Osteoblast (primary cell): ENCODE measurements around the gene SNX10. TPM values are rescaled to one million over a fixed set of nuclear protein-coding genes. Genes with fewer than 3 reads are reported as not detected.

Experiments
- DNase-seq: peaks from one replicate; pipeline ENCODE4 v3.0.0; 2011; ENCODE audit warnings: low spot score, mixed read lengths; ENCODE audit not compliant: insufficient read length; ENCODE audit errors: missing footprints
- H2AFZ ChIP-seq: 2 replicates; pipeline ENCODE4 v1.6.0; 2011; ENCODE audit warnings: mild to moderate bottlenecking, low read length
- H3K27ac ChIP-seq: 2 replicates; pipeline ENCODE4 v1.5.1; 2011; ENCODE audit warnings: mild to moderate bottlenecking, low read depth, low read length, moderate library complexity
- H3K27me3 ChIP-seq: 2 replicates; pipeline ENCODE4 v1.6.0; 2012; ENCODE audit warnings: mild to moderate bottlenecking, control low read depth, inconsistent platforms, low read length, moderate library complexity; ENCODE audit not compliant: insufficient read depth
- H3K36me3 ChIP-seq: 2 replicates; pipeline ENCODE4 v1.5.1; 2011; ENCODE audit warnings: mild to moderate bottlenecking, low read length, control low read depth, moderate library complexity; ENCODE audit not compliant: insufficient read depth
- H3K4me1 ChIP-seq: 2 replicates; pipeline ENCODE4 v1.5.1; 2011; ENCODE audit warnings: mild to moderate bottlenecking, low read length, control low read depth, moderate library complexity; ENCODE audit not compliant: insufficient read depth
- H3K4me2 ChIP-seq: 2 replicates; pipeline ENCODE4 v1.6.0; 2011; ENCODE audit warnings: mild to moderate bottlenecking, low read length; ENCODE audit not compliant: insufficient read depth
- H3K4me3 ChIP-seq: fragments of 200-600 bp; sonication (generic); 3 replicates; pipeline ENCODE4 v1.5.1; 2012; ENCODE audit warnings: mild to moderate bottlenecking, low read length, inconsistent platforms; ENCODE audit not compliant: insufficient read depth
- H3K79me2 ChIP-seq: 2 replicates; pipeline ENCODE4 v1.6.0; 2012; ENCODE audit warnings: mild to moderate bottlenecking, low read length, control low read depth, inconsistent platforms; ENCODE audit not compliant: insufficient read depth
- H3K9me3 ChIP-seq: 2 replicates; pipeline ENCODE4 v1.5.1; 2011; ENCODE audit warnings: low read depth, low read length, control low read depth
- H4K20me1 ChIP-seq: 2 replicates; pipeline ENCODE4 v1.6.0; 2012; ENCODE audit warnings: mild to moderate bottlenecking, low read length, control low read depth; ENCODE audit not compliant: insufficient read depth
- total RNA-seq: library from RNA; depleted of rRNA; stranded (reverse); fragments of >200 nt; gene quantifications from 2 replicates; pipeline ENCODE4 v1.2.3, GENCODE V29; 2012
- TF ChIP-seq, protein P1 (sequence below): IDR thresholded peaks from 2 replicates; pipeline ENCODE4 v1.5.1; 2011; ENCODE audit warnings: mild to moderate bottlenecking, low read depth, low read length, moderate library complexity; ENCODE audit errors: extremely low read depth

The SNX10 gene
- total RNA-seq, 1 donor = 0.72 TPM

DNA sequence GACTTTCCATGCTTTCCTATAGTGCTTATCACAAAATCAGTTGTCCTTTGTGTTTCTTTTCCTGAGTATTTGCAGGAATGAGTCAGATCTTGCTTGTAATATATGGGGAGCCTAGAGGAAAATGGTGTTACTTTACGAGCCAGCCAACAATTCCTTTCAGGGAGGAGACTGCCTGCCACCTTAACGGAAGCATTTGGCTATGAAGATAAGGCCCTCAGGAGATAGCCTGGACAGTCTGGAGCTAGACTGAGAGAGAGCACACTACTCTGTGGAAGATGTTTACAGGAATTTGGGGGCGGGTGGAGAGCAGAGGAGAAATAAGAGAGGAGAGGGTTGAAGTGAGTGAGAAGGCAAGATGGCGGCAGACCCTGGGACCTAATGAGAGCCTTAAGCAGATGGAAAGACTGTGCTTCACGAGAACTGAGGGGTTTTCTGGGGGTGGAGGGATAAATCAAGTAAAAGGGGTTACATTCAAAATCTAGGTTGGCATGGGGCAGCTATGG, 126.3 kb downstream of the SNX10 start:
- Histone ChIP-seq H2AFZ (no peak overlapping the region), H3K4me3 (no peak overlapping the region), H3K9me3 (no peaks in the 10 kb centered on the region), H3K27me3 (no peaks in the 10 kb centered on the region), H3K36me3 (no peaks in the 10 kb centered on the region), H3K4me1 (no peaks in the 10 kb centered on the region), H3K27ac (no peak overlapping the region), H4K20me1 (no peaks in the 10 kb centered on the region), H3K79me2 (no peaks in the 10 kb centered on the region), H3K4me2 (no peak overlapping the region)
- DNase-seq = no peak
- TF ChIP-seq, protein P1, sequence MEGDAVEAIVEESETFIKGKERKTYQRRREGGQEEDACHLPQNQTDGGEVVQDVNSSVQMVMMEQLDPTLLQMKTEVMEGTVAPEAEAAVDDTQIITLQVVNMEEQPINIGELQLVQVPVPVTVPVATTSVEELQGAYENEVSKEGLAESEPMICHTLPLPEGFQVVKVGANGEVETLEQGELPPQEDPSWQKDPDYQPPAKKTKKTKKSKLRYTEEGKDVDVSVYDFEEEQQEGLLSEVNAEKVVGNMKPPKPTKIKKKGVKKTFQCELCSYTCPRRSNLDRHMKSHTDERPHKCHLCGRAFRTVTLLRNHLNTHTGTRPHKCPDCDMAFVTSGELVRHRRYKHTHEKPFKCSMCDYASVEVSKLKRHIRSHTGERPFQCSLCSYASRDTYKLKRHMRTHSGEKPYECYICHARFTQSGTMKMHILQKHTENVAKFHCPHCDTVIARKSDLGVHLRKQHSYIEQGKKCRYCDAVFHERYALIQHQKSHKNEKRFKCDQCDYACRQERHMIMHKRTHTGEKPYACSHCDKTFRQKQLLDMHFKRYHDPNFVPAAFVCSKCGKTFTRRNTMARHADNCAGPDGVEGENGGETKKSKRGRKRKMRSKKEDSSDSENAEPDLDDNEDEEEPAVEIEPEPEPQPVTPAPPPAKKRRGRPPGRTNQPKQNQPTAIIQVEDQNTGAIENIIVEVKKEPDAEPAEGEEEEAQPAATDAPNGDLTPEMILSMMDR = no peak

DNA sequence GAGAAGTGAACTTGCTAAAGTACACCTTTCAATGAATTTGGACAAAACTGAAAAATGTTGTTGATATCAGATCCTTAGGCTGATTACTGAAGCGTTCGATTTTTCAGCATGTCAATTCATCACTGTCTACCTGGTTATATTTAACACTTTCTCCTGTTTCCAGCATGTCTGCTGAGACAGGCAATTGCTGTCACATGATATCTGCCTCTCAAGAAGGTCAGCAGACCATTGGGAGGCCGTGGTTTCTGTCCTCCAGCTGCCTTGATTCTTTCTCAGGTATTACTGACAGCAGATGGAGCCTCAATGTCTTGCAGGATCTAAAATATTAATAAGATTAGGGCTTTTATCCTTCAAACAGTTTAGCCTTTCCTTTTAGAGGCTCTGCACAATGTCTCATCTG, 127.5 kb downstream of the SNX10 start:
- Histone ChIP-seq H3K4me2 (no peak overlapping the region), H3K79me2 (no peaks in the 10 kb centered on the region), H3K27ac (no peak overlapping the region), H4K20me1 (no peaks in the 10 kb centered on the region), H3K4me3 (no peak overlapping the region), H3K27me3 (no peaks in the 10 kb centered on the region), H3K4me1 (no peaks in the 10 kb centered on the region), H2AFZ (no peak overlapping the region), H3K9me3 (no peaks in the 10 kb centered on the region), H3K36me3 (no peaks in the 10 kb centered on the region)
- TF ChIP-seq, protein P1 = no peak
- no peak for DNase-seq

DNA sequence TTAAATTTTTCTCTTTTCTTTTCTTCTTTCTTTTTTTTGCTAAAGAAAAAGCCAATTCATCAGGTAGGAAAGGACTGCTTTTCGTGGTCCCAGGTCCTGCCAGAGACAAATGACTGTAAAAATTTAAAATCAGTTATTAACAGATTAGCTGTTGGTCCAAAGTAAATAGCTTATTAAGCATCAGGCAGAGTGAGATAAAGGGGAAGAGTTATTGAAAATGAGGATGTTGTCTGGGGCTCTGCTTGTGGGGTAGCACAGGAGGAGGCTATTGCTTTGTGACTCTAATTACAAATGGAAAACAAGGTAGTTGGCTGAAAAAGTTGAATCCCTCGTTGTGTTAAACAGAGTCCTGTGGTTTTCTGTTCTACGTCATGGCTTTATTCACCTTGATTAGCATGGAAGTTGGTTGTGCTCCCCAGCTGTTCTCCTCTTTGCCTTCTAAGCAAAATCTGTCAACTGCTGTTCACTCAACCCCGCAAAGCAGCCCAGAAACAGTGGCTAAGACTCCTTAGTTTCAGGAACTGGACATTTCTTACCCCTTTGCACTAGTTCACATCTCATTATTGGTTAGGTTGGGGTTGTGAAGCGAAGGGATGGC, 128.9 kb downstream of the SNX10 start:
- Histone ChIP-seq H3K79me2 (no peaks in the 10 kb centered on the region), H3K4me2 (no peak overlapping the region), H3K27ac (no peak overlapping the region), H3K36me3 (no peaks in the 10 kb centered on the region), H3K27me3 (no peaks in the 10 kb centered on the region), H3K4me1 (no peaks in the 10 kb centered on the region), H4K20me1 (no peaks in the 10 kb centered on the region), H3K9me3 (no peaks in the 10 kb centered on the region), H3K4me3 (no peak overlapping the region), H2AFZ (no peak overlapping the region)
- DNase-seq = peak; percentile 32
- TF ChIP-seq, protein P1 = no peak

DNA sequence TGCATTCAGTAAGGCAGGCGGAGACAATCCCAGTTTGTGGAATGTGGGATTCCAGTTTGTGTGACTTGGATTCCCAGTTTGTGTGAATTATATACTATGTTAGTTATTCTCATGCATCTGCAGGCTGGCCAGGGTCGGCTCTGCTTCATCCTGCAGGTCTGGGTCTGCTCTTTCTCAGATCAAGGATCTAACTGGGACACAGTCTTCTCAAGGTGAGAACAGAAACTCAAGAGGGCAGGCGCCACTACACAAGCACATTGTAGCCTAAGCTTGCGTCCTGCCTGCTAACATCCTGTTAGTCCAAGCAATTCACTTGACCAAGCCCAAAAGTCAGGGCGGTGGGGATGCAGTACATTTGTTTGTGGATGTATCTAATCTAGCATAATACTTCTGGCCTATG, 131.1 kb downstream of the SNX10 start:
- H3K4me3 ChIP-seq = no peak overlapping the region
- H3K9me3 ChIP-seq = no peaks in the 10 kb centered on the region
- H3K27me3 ChIP-seq = no peaks in the 10 kb centered on the region
- DNase-seq = no peak
- H3K36me3 ChIP-seq = no peaks in the 10 kb centered on the region
- H3K27ac ChIP-seq = no peak overlapping the region
- no peaks in the 10 kb centered on the region for H3K4me1 ChIP-seq
- no peak overlapping the region for H2AFZ ChIP-seq
- no peak overlapping the region for H3K4me2 ChIP-seq
- no peaks in the 10 kb centered on the region for H3K79me2 ChIP-seq
- TF ChIP-seq, protein P1 = no peak
- H4K20me1 ChIP-seq = no peaks in the 10 kb centered on the region
